Chondrocyte (in vitro differentiated cells): ENCODE measurements around the gene FADS1. TPM values are rescaled to one million over a fixed set of nuclear protein-coding genes. Genes with fewer than 3 reads are reported as not detected.

ENCODE experiments used
- DNase-seq: peaks from one replicate; pipeline ENCODE4 v3.0.0; 2021; ENCODE audit warnings: mixed read lengths, low spot score
- H3K27ac Mint-ChIP-seq: one replicate; pipeline ENCODE4 v1.8.0; 2021; ENCODE audit warnings: mild to moderate bottlenecking, moderate library complexity, mixed read lengths; ENCODE audit not compliant: unreplicated experiment
- H3K27me3 Mint-ChIP-seq: 2 replicates; pipeline ENCODE4 v1.8.0; 2021; ENCODE audit warnings: low read depth, mixed read lengths
- H3K36me3 Mint-ChIP-seq: 2 replicates; pipeline ENCODE4 v1.8.0; 2021; ENCODE audit warnings: low read depth, mixed read lengths
- H3K4me1 Mint-ChIP-seq: 2 replicates; pipeline ENCODE4 v1.8.0; 2021; ENCODE audit warnings: low read depth, mild to moderate bottlenecking, mixed read lengths
- H3K4me3 Mint-ChIP-seq: one replicate; pipeline ENCODE4 v1.8.0; 2021; ENCODE audit warnings: mild to moderate bottlenecking, moderate library complexity, mixed read lengths; ENCODE audit not compliant: unreplicated experiment
- H3K9me3 Mint-ChIP-seq: 2 replicates; pipeline ENCODE4 v1.8.0; 2021; ENCODE audit warnings: low read depth, mixed read lengths
- total RNA-seq: library from RNA; stranded (reverse); gene quantifications from 3 replicates; pipeline ENCODE4 v1.2.1, GENCODE V29; 2021
- TF ChIP-seq, protein P1 (sequence below): fragments of 200-600 bp; sonication (generic); IDR thresholded peaks from 2 replicates; pipeline ENCODE4 v1.5.0; 2021; ENCODE audit warnings: antibody characterized with exemption, mild to moderate bottlenecking, moderate library complexity

The FADS1 gene
- total RNA-seq, 1 donor from 2014 or later = 74.6 TPM

DNA sequence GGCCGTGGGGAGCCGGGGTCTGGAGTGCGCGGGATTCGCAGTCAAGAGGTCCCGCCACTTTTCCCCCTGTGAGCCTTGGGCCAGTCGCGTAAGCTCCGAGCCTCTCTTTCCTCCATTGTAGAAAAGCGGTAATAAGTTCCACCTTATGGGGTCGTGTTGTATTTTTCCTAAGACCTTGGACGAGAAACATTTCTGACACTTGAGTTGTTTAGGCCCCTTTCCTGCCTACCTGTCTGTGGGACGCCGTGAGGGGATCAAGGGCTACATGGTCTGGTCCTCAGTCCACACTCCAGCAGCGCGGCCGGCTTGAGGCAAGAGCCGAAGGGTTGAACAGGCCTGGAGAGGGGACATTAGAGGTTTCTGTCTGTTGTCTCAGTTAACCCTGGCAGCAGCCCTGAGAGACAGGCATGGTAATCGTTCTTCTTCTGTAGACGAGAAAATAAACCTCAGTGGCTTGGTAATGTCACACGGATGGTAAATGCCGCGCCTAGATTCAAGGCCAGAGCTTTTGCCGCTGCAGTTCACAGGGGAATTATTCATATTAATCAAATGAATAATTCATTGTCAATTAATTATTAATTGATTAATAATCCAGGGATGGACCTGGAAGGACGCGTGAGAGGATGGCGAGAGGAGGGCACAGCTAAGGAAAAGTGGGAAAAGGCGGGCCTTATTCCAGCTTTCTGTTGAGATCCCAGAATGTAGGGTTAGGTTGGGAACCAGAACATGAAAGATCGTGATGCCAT is 23.5 kb downstream of the FADS1 start:
- Mint-ChIP-seq H3K4me1 (peaks cover 24% of the 10 kb centered on the region), H3K27ac (peak overlapping the region; percentile 100), H3K4me3 (peak overlapping the region; percentile 94), H3K36me3 (peaks cover 10% of the 10 kb centered on the region), H3K9me3 (no peaks in the 10 kb centered on the region), H3K27me3 (no peaks in the 10 kb centered on the region)
- DNase-seq = peak; percentile 70
- TF ChIP-seq, protein P1, sequence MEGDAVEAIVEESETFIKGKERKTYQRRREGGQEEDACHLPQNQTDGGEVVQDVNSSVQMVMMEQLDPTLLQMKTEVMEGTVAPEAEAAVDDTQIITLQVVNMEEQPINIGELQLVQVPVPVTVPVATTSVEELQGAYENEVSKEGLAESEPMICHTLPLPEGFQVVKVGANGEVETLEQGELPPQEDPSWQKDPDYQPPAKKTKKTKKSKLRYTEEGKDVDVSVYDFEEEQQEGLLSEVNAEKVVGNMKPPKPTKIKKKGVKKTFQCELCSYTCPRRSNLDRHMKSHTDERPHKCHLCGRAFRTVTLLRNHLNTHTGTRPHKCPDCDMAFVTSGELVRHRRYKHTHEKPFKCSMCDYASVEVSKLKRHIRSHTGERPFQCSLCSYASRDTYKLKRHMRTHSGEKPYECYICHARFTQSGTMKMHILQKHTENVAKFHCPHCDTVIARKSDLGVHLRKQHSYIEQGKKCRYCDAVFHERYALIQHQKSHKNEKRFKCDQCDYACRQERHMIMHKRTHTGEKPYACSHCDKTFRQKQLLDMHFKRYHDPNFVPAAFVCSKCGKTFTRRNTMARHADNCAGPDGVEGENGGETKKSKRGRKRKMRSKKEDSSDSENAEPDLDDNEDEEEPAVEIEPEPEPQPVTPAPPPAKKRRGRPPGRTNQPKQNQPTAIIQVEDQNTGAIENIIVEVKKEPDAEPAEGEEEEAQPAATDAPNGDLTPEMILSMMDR = no peak

DNA sequence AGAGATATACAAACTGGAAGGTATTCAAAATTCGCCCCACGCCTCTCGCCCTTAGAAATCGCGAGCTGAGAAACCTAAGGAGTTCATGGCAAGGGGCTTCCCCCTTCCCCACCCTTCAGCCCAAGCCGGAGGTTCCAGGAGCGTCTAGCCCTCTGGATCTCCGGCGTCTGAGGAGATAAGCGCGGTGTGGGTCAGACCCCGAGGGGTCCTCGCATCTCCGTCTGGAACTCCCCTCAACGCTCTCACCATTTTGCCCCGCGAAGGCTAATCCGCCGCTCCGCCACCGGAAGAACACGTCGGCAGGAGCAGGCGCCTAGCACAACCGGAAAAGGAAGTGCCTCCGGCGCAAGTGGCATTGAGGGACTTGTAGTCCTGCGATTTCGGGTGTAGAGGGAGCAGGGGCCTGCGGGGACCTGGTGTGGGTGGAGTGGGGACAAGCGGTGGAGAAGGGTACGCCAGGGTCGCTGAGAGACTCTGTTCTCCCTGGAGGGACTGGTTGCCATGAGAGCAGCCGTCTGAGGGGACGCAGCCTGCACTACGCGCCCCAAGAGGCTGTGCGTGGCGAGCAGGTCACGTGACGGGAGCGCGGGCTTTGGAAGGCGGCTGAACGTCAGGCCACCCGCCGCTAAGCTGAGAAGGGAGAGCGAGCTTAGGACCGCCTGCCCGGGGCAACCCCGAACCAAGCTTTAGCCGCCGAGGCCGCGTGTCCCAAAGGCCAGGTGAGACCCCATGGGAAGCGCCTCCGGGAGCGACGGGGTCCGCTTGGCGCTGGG is 24.3 kb downstream of the FADS1 start, which contains the start of the genes FEN1 and TMEM258:
Gene FEN1 (plus strand): TSS at position 602 of the 773 bp plus-strand sequence. CDS start 2,451 bp downstream, outside the sequence.
Gene TMEM258 (minus strand): TSS at position 290 of the 773 bp plus-strand sequence. CDS start 41 bp downstream, at position 249.
- H3K27ac Mint-ChIP-seq = peak within 1 kb of the TSS; percentile 100
- no peaks in the 10 kb centered on the region for H3K9me3 Mint-ChIP-seq
- peaks cover 24% of the 10 kb centered on the region for H3K4me1 Mint-ChIP-seq
- TF ChIP-seq, protein P1 = peak; percentile 24
- no peak for DNase-seq
- H3K4me3 Mint-ChIP-seq = peak within 1 kb of the TSS; percentile 94
- peaks cover 12% of the 10 kb centered on the region for H3K36me3 Mint-ChIP-seq
- H3K27me3 Mint-ChIP-seq = no peaks in the 10 kb centered on the region

DNA sequence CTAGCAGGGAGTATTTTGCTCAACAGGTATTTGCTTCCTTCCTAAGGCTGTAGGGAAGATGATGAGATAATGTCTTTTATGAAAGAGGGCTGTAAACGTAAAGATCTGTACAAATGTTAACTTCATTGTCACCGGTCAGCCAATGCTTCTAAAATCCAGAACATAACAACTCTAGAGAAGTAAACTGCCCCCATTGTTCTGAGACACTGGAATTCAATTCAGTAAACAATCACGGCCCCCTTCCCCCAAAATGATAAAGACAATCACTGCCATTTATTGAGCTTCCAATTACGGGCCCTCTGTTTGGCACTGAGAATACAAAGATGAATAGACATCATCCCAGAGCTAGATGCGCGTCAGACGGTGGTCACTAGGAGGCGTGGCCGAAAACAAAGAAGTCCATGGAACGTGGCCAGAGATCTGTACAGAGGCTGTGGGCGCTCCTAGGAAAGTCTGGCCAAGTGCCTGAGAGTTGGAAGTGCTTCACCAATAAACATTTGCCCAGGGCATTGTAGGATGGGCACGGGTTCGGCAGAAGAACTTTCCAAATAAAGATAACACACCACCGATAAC is 25.0 kb downstream of the FADS1 start:
- Mint-ChIP-seq H3K9me3 (no peaks in the 10 kb centered on the region), H3K4me1 (peaks cover 17% of the 10 kb centered on the region), H3K36me3 (peaks cover 12% of the 10 kb centered on the region), H3K27ac (peak overlapping the region; percentile 100), H3K27me3 (no peaks in the 10 kb centered on the region), H3K4me3 (peak overlapping the region; percentile 94)
- TF ChIP-seq, protein P1 = no peak
- DNase-seq = no peak

DNA sequence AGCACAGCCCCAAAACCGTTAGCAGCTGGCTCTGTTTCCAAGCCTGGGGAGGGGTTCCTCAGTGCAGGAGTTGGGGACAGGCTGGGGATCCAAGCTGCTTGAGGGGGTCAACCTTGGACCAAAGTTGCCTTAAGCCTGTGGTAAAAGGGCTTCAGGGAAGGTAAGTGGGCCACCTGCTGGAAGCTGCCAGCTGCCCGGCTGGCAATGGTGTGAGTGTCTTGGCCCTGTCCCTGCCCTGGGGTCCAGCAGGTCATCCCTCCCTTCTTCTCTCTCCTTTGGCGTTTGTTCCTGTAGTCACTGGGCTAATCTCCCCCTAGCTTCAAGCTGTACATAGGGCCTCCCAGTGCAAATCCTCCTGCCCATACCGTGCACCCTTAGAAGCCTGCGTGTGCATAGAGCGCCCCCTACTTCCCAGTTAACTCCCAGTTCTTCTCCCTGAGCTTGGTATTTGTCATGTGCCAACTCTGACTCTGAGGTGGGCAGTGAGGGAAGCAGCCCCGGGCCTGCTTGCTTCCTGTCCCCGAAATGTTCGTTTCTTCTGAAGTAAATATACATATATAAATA is 28.8 kb downstream of the FADS1 start:
- TF ChIP-seq, protein P1 = peak; percentile 73
- Mint-ChIP-seq H3K4me1 (peaks cover 25% of the 10 kb centered on the region), H3K9me3 (no peaks in the 10 kb centered on the region), H3K36me3 (peaks cover 17% of the 10 kb centered on the region), H3K27me3 (no peaks in the 10 kb centered on the region), H3K27ac (no peak overlapping the region), H3K4me3 (no peak overlapping the region)
- no peak for DNase-seq
